GM19193 (cell line): ENCODE data around the gene TNFSF4.

Experiments
- POLR2A ChIP-seq: IDR thresholded peaks from 4 replicates; pipeline ENCODE4 v1.6.1; 2011; ENCODE audit not compliant: insufficient read depth, insufficient read length; ENCODE audit errors: extremely low read depth

The TNFSF4 gene

GRCh38 chr1:173150795-173151194 is 56.3 kb downstream of the TNFSF4 start:
- no peak for TF ChIP-seq POLR2A

- TF ChIP-seq POLR2A, result no peak
Measured at GRCh38 chr1:173149887-173150286, 57.2 kb downstream of the TNFSF4 start.

GRCh38 chr1:173148971-173149370 is 58.2 kb downstream of the TNFSF4 start:
- TF ChIP-seq POLR2A, result no peak

- TF ChIP-seq POLR2A, result no peak
Measured at GRCh38 chr1:173148545-173148944, 58.6 kb downstream of the TNFSF4 start.

GRCh38 chr1:173140733-173141132 is 66.4 kb downstream of the TNFSF4 start:
- no peak for TF ChIP-seq POLR2A

GRCh38 chr1:173139706-173140105 is 67.4 kb downstream of the TNFSF4 start:
- TF ChIP-seq POLR2A, result no peak

GRCh38 chr1:173137107-173137706 is 69.9 kb downstream of the TNFSF4 start:
- TF ChIP-seq POLR2A, result no peak

- no peak for TF ChIP-seq POLR2A
Measured at GRCh38 chr1:173134800-173135199, 72.3 kb downstream of the TNFSF4 start.

GRCh38 chr1:173134029-173134428 is 73.1 kb downstream of the TNFSF4 start:
- TF ChIP-seq POLR2A, result no peak
